Right atrium auricular region (tissue), 2 donors: Measurements from ENCODE around the gene TGFBR3. TPM values are rescaled to one million over a fixed set of nuclear protein-coding genes. Genes with fewer than 3 reads are reported as not detected.

Source experiments
- DNase-seq: peaks from one replicate; pipeline ENCODE4 v3.0.0-alpha.2; 2019; ENCODE audit warnings: low spot score
- H3K27ac ChIP-seq, 2 donors: fragments of 200-600 bp; sonication (generic); 1 replicate in 1 of 2; 2 replicates in 1 of 2; pipeline ENCODE4 v1.5.1; 2016 to 2019
- H3K27me3 ChIP-seq, 2 donors: fragments of 200-600 bp; sonication (generic); one replicate each; pipeline versions ENCODE4 v1.5.1 to v1.6.0; 2017 to 2019
- H3K36me3 ChIP-seq: fragments of 200-600 bp; sonication (generic); one replicate; pipeline ENCODE4 v1.5.1; 2016
- H3K4me1 ChIP-seq, 2 donors: fragments of 200-600 bp; sonication (generic); one replicate each; pipeline versions ENCODE4 v1.5.1 to v1.6.0; 2017 to 2019
- H3K4me3 ChIP-seq, 2 donors: fragments of 200-600 bp; sonication (generic); 1 replicate in 1 of 2; 2 replicates in 1 of 2; pipeline ENCODE4 v1.5.1; 2017 to 2019; ENCODE audit warnings: mild to moderate bottlenecking in 1 of 2, moderate library complexity in 1 of 2
- H3K9me3 ChIP-seq, 2 donors: fragments of 200-600 bp; sonication (generic); one replicate each; pipeline ENCODE4 v1.5.1; 2019
- CTCF ChIP-seq, 2 donors: fragments of 200-600 bp; sonication (generic); IDR thresholded peaks; one replicate each; pipeline ENCODE4 v1.5.1; 2019; ENCODE audit warnings: antibody characterized with exemption in 2 of 2
- total RNA-seq, 2 donors: library from RNA; depleted of rRNA; stranded (reverse); fragments of >200 nt; gene quantifications; one replicate each; pipeline ENCODE4 v1.1.0, GENCODE V29; 2016

TGFBR3 gene
- total RNA-seq, 2 donors from 2014 or later = 40.5 to 64.8 TPM

GRCh38 chr1:91874167-91874566 is 11.8 kb downstream of the TGFBR3 start:
- Histone ChIP-seq H3K9me3 (no peaks in the 10 kb centered on the region), H3K36me3 (no peaks in the 10 kb centered on the region), H3K4me3 (no peak overlapping the region), H3K27me3 (no peaks in the 10 kb centered on the region), H3K4me1 (peaks cover 0 to 34% of the 10 kb centered on the region in 2 donors), H3K27ac (no peak overlapping the region)
- no peak for TF ChIP-seq CTCF (IDR thresholded peaks at IDR 0.05)
- DNase-seq = no peak

GRCh38 chr1:91872559-91873081 is 13.3 kb downstream of the TGFBR3 start:
- Histone ChIP-seq H3K27ac (no peak overlapping the region), H3K27me3 (no peaks in the 10 kb centered on the region), H3K4me3 (no peak overlapping the region), H3K36me3 (no peaks in the 10 kb centered on the region), H3K9me3 (no peaks in the 10 kb centered on the region), H3K4me1 (peaks cover 0 to 34% of the 10 kb centered on the region in 2 donors)
- no peak for DNase-seq
- no peak for TF ChIP-seq CTCF (IDR thresholded peaks at IDR 0.05)

GRCh38 chr1:91872000-91872399 is 14.0 kb downstream of the TGFBR3 start:
- Histone ChIP-seq H3K36me3 (no peaks in the 10 kb centered on the region), H3K9me3 (no peaks in the 10 kb centered on the region), H3K4me3 (no peak overlapping the region), H3K27ac (no peak overlapping the region), H3K4me1 (peaks cover 0 to 39% of the 10 kb centered on the region in 2 donors), H3K27me3 (no peaks in the 10 kb centered on the region)
- DNase-seq = no peak
- no peak for TF ChIP-seq CTCF (IDR thresholded peaks at IDR 0.05)

GRCh38 chr1:91870322-91870721 is 15.6 kb downstream of the TGFBR3 start:
- Histone ChIP-seq H3K27ac (no peak overlapping the region), H3K9me3 (no peaks in the 10 kb centered on the region), H3K4me3 (no peak overlapping the region), H3K4me1 (peaks cover 0 to 32% of the 10 kb centered on the region in 2 donors), H3K36me3 (no peaks in the 10 kb centered on the region), H3K27me3 (no peaks in the 10 kb centered on the region)
- DNase-seq = no peak
- TF ChIP-seq CTCF (IDR thresholded peaks at IDR 0.05) = no peak

- Histone ChIP-seq H3K4me1 (peaks cover 0 to 31% of the 10 kb centered on the region in 2 donors), H3K27ac (no peak overlapping the region), H3K36me3 (no peaks in the 10 kb centered on the region), H3K27me3 (no peaks in the 10 kb centered on the region), H3K4me3 (no peak overlapping the region), H3K9me3 (no peaks in the 10 kb centered on the region)
- TF ChIP-seq CTCF (IDR thresholded peaks at IDR 0.05) = no peak
- DNase-seq = no peak
Measured at GRCh38 chr1:91866425-91866824, 19.5 kb downstream of the TGFBR3 start.
